Superior temporal gyrus (tissue), 1 donor: ENCODE results near the gene POLL.
"Not testable (repeated sequence)": the region's sequence is repeated elsewhere in the genome, so short reads cannot be mapped to it uniquely, and the experiment has no call there.

Experiments
- DNase-seq: peaks from one replicate; pipeline ENCODE4 v3.0.0-alpha.2; 2016; ENCODE audit errors: extremely low spot score

POLL gene

GRCh38 chr10:101611096-101611905 lies 23.2 kb upstream of the POLL start:
- DNase-seq: no peak

- no peak for DNase-seq
These were observed 21.4 kb upstream of the POLL start for GRCh38 chr10:101609481-101609880.

- DNase-seq: no peak
These were observed 19.1 kb upstream of the POLL start for GRCh38 chr10:101607124-101607523.

- DNase-seq: peak; percentile 85
These were observed 14.8 kb upstream of the POLL start for GRCh38 chr10:101602761-101603398.

GRCh38 chr10:101601541-101601940 lies 13.5 kb upstream of the POLL start:
- no peak for DNase-seq

GRCh38 chr10:101597091-101597900 lies 9.2 kb upstream of the POLL start:
- DNase-seq: no peak

- DNase-seq: no peak
These were observed 7.8 kb upstream of the POLL start for GRCh38 chr10:101595591-101596433.

GRCh38 chr10:101593331-101593730 lies 5.3 kb upstream of the POLL start:
- not testable (repeated sequence) for DNase-seq

GRCh38 chr10:101588879-101589278 lies 822 bp upstream of the POLL start:
- DNase-seq: no peak

GRCh38 chr10:101585841-101586240 lies 2.2 kb downstream of the POLL start:
- no peak for DNase-seq

GRCh38 chr10:101580486-101581399 lies 7.3 kb downstream of the POLL start:
- DNase-seq: no peak

GRCh38 chr10:101579516-101579870 lies 8.6 kb downstream of the POLL start:
- DNase-seq: no peak

- no peak for DNase-seq
These were observed 9.1 kb downstream of the POLL start for GRCh38 chr10:101578803-101579515.

- no peak for DNase-seq
These were observed 9.9 kb downstream of the POLL start for GRCh38 chr10:101578192-101578591.

GRCh38 chr10:101577121-101577871 lies 10.8 kb downstream of the POLL start:
- DNase-seq: no peak

GRCh38 chr10:101576211-101576863 lies 11.7 kb downstream of the POLL start:
- no peak for DNase-seq

GRCh38 chr10:101575580-101576210 lies 12.4 kb downstream of the POLL start:
- DNase-seq: no peak

- no peak for DNase-seq
These were observed 13.0 kb downstream of the POLL start for GRCh38 chr10:101575091-101575490.
